Measurements from ENCODE around the gene SLCO4A1. TPM values are rescaled to one million over a fixed set of nuclear protein-coding genes. Genes with fewer than 3 reads are reported as not detected.

SLCO4A1 gene
- total RNA-seq, 1 donor from 2014 or later, result 1.2 TPM

GRCh38 chr20:62714006-62714405 lies 71.7 kb downstream of the SLCO4A1 start:
- Mint-ChIP-seq H3K4me3 (ENCODE audit: unreplicated experiment) (no peak overlapping the region), H3K27me3 (ENCODE audit: unreplicated experiment) (peaks cover 44% of the 10 kb centered on the region), H3K9me3 (ENCODE audit: unreplicated experiment) (no peaks in the 10 kb centered on the region), H3K27ac (ENCODE audit: unreplicated experiment) (no peak overlapping the region), H3K4me1 (ENCODE audit: unreplicated experiment) (no peaks in the 10 kb centered on the region), H3K36me3 (ENCODE audit: unreplicated experiment) (no peaks in the 10 kb centered on the region)
- no peak for DNase-seq (ENCODE audit: extremely low spot score, unreplicated experiment)
- TF ChIP-seq CTCF (IDR thresholded peaks at IDR 0.05), result no peak

- H3K4me1 Mint-ChIP-seq (ENCODE audit: unreplicated experiment), result no peaks in the 10 kb centered on the region
- peaks cover 49% of the 10 kb centered on the region for H3K27me3 Mint-ChIP-seq (ENCODE audit: unreplicated experiment)
- no peak for TF ChIP-seq CTCF (IDR thresholded peaks at IDR 0.05)
- H3K9me3 Mint-ChIP-seq (ENCODE audit: unreplicated experiment), result peaks cover 5% of the 10 kb centered on the region
- H3K27ac Mint-ChIP-seq (ENCODE audit: unreplicated experiment), result no peak overlapping the region
- H3K36me3 Mint-ChIP-seq (ENCODE audit: unreplicated experiment), result no peaks in the 10 kb centered on the region
- DNase-seq (ENCODE audit: extremely low spot score, unreplicated experiment), result no peak
- H3K4me3 Mint-ChIP-seq (ENCODE audit: unreplicated experiment), result no peak overlapping the region
Observed at GRCh38 chr20:62714799-62715198, 72.5 kb downstream of the SLCO4A1 start.

GRCh38 chr20:62715201-62715600 lies 72.9 kb downstream of the SLCO4A1 start:
- H3K9me3 Mint-ChIP-seq (ENCODE audit: unreplicated experiment), result peaks cover 6% of the 10 kb centered on the region
- no peak overlapping the region for H3K27ac Mint-ChIP-seq (ENCODE audit: unreplicated experiment)
- H3K4me3 Mint-ChIP-seq (ENCODE audit: unreplicated experiment), result no peak overlapping the region
- H3K27me3 Mint-ChIP-seq (ENCODE audit: unreplicated experiment), result peaks cover 47% of the 10 kb centered on the region
- no peak for DNase-seq (ENCODE audit: extremely low spot score, unreplicated experiment)
- H3K4me1 Mint-ChIP-seq (ENCODE audit: unreplicated experiment), result no peaks in the 10 kb centered on the region
- no peaks in the 10 kb centered on the region for H3K36me3 Mint-ChIP-seq (ENCODE audit: unreplicated experiment)
- TF ChIP-seq CTCF (IDR thresholded peaks at IDR 0.05), result no peak

GRCh38 chr20:62716198-62716940 lies 74.1 kb downstream of the SLCO4A1 start:
- TF ChIP-seq CTCF (IDR thresholded peaks at IDR 0.05), result no peak
- Mint-ChIP-seq H3K9me3 (ENCODE audit: unreplicated experiment) (peaks cover 7% of the 10 kb centered on the region), H3K4me1 (ENCODE audit: unreplicated experiment) (no peaks in the 10 kb centered on the region), H3K4me3 (ENCODE audit: unreplicated experiment) (no peak overlapping the region), H3K27ac (ENCODE audit: unreplicated experiment) (no peak overlapping the region), H3K36me3 (ENCODE audit: unreplicated experiment) (no peaks in the 10 kb centered on the region), H3K27me3 (ENCODE audit: unreplicated experiment) (peaks cover 49% of the 10 kb centered on the region)
- no peak for DNase-seq (ENCODE audit: extremely low spot score, unreplicated experiment)

GRCh38 chr20:62716941-62717310 lies 74.6 kb downstream of the SLCO4A1 start:
- Mint-ChIP-seq H3K4me3 (ENCODE audit: unreplicated experiment) (no peak overlapping the region), H3K4me1 (ENCODE audit: unreplicated experiment) (no peaks in the 10 kb centered on the region), H3K36me3 (ENCODE audit: unreplicated experiment) (no peaks in the 10 kb centered on the region), H3K27ac (ENCODE audit: unreplicated experiment) (no peak overlapping the region), H3K9me3 (ENCODE audit: unreplicated experiment) (peaks cover 12% of the 10 kb centered on the region), H3K27me3 (ENCODE audit: unreplicated experiment) (peaks cover 52% of the 10 kb centered on the region)
- no peak for DNase-seq (ENCODE audit: extremely low spot score, unreplicated experiment)
- no peak for TF ChIP-seq CTCF (IDR thresholded peaks at IDR 0.05)
